A204.1 (cell line): ENCODE data around the gene GNAO1.

Source experiments
- FAIRE-seq: peaks from 2 replicates; lab custom pipeline; 2012; peaks lifted over from hg19 to GRCh38; lab: Jason Lieb, UNC

GNAO1 gene

GRCh38 chr16:56191156-56191815 lies at the start of gene GNAO1:
Gene GNAO1, plus strand, starts transcription at chr16:56191489. Its CDS starts 747 bp downstream, at chr16:56192236.
- no peak for FAIRE-seq

DNA sequence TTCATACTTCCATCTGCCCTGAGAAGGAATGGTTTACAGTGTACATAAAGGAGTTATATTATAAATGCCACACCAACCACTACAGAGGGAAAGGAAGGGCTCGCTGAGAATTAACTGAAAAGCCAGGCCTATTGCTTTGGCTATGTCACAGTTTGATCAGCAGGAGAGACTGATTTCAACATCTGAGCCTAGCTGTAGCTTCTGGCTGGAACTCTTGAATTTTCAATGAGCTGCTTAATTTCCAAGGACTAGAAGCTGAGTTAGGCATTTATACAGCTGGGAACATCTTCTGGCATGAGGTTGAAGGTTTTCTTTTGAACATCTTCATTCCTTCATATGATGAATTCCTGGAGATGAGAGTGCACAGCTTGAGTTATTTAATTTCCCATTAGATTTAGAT lies 47.6 kb upstream of the GNAO1 start:
- FAIRE-seq, result no peak

GRCh38 chr16:56145369-56145768 lies 45.9 kb upstream of the GNAO1 start:
- no peak for FAIRE-seq

DNA sequence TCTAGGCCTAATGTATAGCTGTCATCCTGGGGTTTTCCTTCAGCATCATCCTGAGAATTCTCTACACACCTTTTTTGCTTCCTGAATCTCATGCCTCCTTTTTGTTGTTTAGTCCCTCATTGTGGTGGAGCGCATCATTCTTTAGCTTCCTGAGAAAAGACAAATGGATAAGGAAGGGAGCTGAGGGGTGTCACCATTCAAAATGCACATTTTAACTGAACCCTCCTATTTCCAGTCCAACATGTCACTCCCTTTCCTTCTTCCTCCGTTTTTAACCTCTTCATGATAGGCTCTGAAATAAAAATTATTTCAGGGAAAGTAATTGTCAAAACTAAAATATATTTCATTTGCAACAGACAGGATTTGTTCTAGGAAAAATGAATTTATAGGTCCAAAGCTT lies 39.7 kb upstream of the GNAO1 start:
- FAIRE-seq, result no peak

DNA sequence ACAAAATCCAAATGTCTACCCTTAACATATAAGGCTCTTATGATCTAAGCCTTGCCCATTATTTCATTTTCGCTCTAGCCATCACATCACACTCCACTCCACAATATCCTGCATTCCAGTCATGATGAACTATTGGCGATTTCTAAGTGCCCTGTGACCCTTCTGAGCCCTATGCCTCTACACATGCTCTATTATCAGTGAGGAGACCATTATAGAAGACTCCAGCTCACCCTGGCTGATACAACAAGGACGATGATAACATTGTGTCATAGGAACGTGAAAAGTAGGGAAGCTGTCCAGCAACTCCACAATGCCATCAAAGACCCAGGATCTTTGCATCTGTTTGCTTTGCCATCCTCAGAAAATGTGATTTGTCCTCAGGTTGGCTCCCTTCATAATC lies 29.6 kb upstream of the GNAO1 start:
- FAIRE-seq, result no peak

GRCh38 chr16:56163089-56163488 lies 28.2 kb upstream of the GNAO1 start:
- FAIRE-seq, result no peak

DNA sequence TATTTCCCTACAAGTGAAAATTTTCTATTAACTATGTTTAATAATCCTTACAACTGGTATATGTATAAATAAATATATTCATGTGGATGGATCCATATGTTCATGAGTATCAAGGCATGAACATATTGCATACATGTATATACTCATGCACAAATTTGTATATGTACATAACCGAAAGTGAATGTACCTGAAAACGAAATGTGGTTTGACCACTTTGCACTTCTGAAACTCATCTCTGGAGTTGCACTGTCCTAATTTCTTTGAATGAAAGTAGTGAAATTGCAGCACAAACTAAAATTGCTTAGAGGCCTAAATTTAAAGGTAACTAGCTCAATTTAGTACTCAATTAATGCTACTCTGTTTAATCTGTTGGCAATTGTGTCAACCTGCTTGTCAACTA lies 27.4 kb upstream of the GNAO1 start:
- FAIRE-seq, result no peak

- FAIRE-seq, result no peak
Observed at GRCh38 chr16:56164636-56165035, 26.7 kb upstream of the GNAO1 start.

DNA sequence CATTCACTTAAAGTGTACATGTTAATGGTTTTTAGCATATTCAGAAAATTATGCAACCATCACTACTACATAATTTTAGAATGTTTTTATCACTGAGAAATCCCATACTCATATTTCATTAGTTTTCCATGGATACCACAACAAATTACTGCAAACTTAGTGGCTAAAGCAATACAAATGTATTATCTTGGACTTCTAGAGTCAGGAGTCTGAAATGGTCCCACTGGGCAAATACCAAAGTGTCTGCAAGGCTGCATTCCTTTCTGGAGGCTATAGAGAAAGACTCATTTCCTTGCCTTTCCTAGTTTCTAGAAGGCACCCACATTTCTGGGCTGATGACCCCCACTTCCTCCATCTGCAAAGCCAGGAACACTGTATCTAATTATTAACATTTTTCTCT lies 16.9 kb upstream of the GNAO1 start:
- FAIRE-seq, result no peak

DNA sequence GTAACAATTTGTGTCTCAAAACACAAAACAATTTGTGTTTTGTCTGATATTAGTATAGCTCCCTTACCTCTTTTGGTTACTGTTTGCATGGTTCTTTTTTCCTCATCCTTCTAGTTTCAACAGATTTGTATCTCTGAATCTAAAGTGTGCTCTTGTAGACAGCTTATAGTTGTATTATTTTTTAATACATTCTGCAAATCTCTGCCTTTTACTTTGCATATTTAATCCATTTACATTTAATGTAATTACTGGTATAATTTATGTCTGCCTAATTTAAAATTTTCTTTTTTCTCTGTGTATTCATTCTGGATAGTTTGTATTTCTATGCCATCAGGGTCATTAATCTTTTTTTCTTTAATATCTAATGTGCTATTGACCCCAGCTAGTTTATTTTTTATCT lies 9.9 kb upstream of the GNAO1 start:
- no peak for FAIRE-seq

- no peak for FAIRE-seq
Observed at GRCh38 chr16:56183266-56183665, 8.0 kb upstream of the GNAO1 start.

- FAIRE-seq, result no peak
Observed at GRCh38 chr16:56190048-56190676, 1.1 kb upstream of the GNAO1 start.

DNA sequence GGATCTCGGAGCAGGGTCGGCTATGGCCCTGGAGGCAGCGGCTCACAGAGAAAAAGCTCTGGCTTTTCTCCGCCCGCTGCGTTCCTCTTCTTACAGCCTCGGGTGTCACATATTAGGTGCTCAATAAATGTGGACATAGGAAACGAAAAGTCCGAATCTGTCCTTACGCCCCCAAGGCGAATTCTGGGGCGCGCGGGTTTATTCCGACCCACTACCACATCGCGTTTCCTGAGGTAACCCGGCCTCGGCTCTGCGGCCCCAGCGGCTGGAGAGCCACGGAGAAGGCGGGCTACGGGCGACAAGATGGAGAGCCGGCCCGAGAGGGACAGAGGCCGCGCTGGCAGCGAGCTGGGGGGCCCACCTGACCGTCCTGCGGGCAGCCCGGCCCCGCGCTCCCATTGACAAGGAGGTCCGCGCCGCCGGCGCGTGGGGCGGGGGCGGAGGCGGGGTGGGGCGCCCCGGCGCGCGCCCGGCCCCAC lies 573 bp upstream of the GNAO1 start:
- FAIRE-seq, result no peak

DNA sequence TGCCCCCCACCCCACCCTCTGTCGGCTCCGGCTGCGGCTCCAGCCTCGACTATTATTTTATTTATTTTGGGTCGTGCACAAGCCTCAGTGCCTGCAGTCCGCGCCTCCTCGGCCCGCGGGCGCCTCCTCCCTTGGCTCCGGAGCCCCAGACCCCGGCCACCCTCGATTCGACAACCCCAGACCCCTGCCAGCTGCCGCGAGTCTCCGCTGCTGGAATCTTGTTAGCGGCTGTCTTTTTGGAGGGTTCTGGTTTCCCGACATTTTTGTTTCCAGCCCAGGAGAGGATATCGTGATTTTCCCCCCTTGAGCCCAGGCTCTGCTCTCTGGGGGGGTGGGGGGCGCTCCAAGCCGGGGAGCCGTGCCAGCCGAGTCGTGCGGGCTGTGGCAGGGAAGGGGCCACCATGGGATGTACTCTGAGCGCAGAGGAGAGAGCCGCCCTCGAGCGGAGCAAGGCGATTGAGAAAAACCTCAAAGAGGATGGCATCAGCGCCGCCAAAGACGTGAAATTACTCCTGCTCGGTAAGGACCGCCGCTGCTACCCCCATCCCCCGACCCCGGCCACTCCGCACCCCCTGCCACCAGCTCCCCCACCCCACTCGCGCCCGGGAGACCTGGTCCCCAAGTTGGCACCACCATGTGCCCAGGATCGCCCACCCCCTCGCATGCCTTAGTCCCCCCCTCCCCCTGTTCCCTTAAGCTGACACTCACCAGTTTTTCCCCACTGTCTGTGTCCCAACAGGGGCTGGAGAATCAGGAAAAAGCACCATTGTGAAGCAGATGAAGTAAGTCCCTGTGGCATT lies 746 bp downstream of the GNAO1 start:
- FAIRE-seq, result no peak

DNA sequence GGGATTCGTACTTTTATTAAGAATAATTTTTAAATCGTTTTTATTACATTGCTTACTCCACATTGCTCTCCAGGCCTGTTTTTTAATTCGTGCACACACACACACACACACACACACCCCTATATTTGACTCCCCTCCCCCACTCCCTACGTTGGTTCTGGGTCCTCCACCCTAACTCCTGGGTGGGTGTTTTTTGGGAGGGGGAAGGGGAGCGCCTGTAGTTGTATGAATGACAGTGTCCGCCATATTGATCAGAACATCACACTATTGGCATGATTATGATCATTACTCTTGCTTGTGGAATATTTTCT lies 1.3 kb downstream of the GNAO1 start:
- FAIRE-seq, result no peak

- FAIRE-seq, result no peak
Observed at GRCh38 chr16:56192986-56193945, 2.0 kb downstream of the GNAO1 start.

GRCh38 chr16:56193951-56194726 lies 2.9 kb downstream of the GNAO1 start:
- FAIRE-seq, result no peak

- no peak for FAIRE-seq
Observed at GRCh38 chr16:56195151-56195550, 3.9 kb downstream of the GNAO1 start.

DNA sequence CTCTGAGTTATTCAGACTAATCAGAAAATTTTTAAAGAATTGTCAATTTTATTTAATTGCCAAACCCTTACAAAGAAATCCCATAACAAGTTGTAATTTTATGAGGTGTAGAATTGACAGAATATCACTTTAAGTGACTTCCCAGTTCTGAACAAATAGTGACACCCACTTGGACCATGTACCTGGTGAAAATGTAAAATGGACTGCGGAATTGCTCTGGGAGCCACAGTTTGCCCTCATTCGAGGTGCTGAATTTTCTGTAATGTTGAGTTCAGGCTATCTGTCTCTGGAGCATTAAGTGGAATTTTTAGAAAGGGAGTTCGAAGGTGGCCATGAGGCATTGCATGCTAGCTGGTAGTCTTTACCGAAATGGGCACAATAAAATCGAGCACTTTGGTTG lies 5.1 kb downstream of the GNAO1 start:
- no peak for FAIRE-seq

DNA sequence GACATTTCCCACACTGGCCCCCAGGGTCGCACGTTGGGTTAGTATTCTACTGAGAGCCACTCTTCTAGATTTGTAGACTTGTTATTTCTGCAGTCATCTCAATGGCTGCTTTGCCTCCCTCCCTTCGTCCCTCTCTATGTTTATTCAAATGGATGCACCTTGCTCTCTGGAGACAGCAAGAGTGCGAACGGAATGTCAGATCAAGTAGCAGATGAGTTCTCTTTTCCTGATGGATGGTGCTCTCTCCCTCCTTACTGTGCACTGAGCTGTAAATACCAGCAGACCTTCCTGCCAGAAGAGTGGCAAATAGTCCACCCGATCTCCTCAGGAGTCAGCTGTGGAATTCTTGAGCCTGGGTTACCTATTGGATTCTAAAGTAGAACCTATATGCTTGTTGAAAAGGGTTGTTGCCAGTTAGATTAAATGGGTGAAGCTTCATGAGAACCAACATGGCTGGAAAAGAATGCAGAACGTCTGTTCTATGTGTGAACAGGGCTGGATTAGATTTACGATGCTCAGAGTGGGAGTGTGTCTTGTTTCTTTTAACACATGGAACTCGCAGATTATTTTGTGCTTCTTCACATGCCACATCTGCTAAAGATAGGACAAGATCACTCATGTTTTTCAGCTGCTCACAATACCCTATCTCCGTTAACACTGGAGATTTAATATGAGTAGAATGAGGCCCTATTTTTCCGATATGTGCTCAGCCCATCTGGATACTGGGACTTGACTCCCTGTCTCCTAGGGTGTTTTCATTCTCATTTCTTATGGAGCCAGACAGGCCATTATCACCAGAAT lies 6.1 kb downstream of the GNAO1 start:
- no peak for FAIRE-seq
